ENCODE results near the gene IRX5.

The IRX5 gene

DNA sequence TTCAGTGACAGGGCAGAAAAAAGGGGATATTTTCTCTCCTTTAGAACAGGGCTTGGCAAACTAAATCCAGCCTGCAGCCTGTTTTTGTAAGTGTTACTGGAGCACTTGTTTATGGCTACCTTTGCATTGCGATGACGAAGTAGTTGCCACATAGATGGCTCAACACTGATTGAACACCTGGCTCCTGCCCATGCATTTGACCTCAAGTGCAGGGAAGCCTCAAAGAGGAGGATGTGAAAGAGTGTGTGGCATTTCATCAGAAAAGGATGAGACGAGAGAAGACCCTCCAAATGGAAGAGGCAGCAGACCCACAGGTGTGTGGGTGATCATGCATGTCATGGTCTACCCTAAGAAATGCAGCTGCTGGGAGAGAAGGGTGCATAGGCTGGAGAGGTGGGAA is 32.7 kb upstream of the IRX5 start:
- TF ChIP-seq, protein P1, sequence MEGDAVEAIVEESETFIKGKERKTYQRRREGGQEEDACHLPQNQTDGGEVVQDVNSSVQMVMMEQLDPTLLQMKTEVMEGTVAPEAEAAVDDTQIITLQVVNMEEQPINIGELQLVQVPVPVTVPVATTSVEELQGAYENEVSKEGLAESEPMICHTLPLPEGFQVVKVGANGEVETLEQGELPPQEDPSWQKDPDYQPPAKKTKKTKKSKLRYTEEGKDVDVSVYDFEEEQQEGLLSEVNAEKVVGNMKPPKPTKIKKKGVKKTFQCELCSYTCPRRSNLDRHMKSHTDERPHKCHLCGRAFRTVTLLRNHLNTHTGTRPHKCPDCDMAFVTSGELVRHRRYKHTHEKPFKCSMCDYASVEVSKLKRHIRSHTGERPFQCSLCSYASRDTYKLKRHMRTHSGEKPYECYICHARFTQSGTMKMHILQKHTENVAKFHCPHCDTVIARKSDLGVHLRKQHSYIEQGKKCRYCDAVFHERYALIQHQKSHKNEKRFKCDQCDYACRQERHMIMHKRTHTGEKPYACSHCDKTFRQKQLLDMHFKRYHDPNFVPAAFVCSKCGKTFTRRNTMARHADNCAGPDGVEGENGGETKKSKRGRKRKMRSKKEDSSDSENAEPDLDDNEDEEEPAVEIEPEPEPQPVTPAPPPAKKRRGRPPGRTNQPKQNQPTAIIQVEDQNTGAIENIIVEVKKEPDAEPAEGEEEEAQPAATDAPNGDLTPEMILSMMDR (IDR thresholded peaks at IDR 0.05; ENCODE audit: extremely low read depth, missing control alignments): no peak
- no peak for DNase-seq (ENCODE audit: low spot score)

DNA sequence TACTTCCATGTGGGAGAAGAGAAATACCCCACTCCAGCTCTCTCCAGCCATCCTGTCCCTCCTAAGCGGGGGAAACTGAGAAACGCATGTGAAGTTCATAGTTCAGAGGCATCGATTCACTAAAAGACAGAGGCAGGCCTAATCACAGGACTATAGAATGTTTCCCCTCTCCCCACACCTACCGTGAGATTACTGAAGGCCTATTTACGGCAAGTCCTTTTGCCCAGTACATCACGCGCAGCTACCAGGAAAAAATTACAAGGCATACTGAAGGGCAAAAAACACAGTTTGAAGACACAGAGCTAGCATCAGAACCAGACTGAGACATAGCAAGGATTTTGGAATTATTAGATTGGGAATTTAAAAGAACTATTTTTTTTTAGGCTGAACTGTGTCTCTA is 29.1 kb upstream of the IRX5 start:
- TF ChIP-seq, protein P1 (IDR thresholded peaks at IDR 0.05; ENCODE audit: extremely low read depth, missing control alignments): no peak
- DNase-seq (ENCODE audit: low spot score): no peak

DNA sequence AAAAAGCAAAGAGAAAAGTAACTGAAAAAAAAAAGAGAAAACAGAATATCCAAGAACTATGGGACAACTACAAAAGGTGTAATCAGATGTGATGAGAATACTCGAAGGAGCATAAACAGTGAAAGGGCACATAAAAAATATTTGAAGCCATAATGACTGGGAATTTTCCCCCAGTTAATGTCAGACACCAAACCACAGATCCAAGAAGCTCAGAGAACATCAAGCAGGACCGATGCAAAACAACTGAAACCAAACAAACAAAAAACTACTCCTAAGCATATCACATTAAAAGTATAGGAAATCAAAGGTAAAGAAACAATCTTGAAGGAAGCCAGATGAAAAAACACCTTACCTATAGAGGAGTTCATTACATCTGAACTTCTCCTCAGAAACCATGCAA is 27.6 kb upstream of the IRX5 start:
- DNase-seq (ENCODE audit: low spot score): no peak
- TF ChIP-seq, protein P1 (IDR thresholded peaks at IDR 0.05; ENCODE audit: extremely low read depth, missing control alignments): no peak

DNA sequence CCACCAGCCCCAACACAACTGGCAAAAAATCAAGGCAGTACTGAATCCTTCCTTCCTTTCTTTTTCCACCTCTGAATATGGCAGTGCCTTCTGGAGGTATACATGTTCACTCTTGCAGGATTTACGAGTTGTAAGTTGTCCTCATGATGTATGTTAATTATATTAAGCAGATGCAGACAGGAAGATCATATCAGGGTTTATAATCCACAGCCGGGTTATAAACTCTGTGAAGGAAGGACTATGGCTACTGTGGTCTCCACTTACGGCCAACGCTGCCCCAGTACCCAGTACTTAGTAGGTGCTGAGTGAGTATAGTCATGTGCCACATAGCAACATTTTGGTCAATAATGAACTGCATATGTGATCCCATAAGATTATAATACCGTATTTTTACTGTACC is 19.6 kb upstream of the IRX5 start:
- DNase-seq (ENCODE audit: low spot score): no peak
- TF ChIP-seq, protein P1 (IDR thresholded peaks at IDR 0.05; ENCODE audit: extremely low read depth, missing control alignments): no peak

DNA sequence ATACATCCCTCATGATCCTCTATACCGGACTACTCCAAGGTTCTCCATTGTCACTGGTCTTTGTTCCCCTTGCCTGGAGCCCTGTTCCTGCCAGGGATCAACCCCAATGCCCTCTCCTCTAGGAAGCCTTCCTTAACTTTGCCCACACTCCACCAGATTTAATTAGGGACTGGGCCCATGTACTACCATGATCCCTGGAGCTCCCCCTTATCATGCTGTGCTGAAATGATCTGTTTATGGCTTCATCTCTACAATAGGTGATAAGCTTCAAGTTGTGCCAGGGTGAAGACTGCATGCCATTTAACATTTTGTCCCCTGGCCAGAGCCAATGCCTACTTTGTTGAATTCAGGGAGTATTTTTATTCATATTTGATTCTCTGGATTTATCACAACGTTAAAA is 17.9 kb upstream of the IRX5 start:
- no peak for DNase-seq (ENCODE audit: low spot score)
- TF ChIP-seq, protein P1 (IDR thresholded peaks at IDR 0.05; ENCODE audit: extremely low read depth, missing control alignments): no peak

DNA sequence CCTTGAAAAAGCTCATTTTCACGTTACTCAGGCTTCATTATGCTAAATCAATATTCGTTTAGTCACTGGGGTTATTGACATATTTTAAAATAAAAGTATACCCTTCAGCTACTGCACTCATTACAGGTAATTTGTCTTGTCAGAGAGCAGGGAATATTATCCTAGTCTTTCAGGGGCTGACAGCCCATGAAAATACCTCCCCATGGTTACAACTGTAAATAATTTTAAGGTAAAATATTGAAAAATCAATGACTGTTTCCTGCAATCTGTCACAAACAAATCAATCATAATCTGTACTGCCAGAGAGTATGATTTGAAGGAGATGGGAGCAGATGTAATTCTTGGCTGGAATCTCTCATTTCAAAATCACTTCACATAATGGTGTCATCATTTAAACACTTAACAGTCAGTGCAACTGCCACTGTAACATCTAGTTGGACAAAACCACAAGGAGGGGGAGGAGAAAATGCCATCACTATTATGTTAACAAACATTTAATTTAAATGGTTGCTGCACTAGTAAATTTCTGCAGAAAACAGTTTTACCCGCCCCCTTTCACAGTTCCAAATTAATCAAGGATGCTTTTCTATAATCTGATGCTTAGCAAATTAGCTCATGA is 9.3 kb upstream of the IRX5 start:
- no peak for DNase-seq (ENCODE audit: low spot score)
- TF ChIP-seq, protein P1 (IDR thresholded peaks at IDR 0.05; ENCODE audit: extremely low read depth, missing control alignments): no peak

DNA sequence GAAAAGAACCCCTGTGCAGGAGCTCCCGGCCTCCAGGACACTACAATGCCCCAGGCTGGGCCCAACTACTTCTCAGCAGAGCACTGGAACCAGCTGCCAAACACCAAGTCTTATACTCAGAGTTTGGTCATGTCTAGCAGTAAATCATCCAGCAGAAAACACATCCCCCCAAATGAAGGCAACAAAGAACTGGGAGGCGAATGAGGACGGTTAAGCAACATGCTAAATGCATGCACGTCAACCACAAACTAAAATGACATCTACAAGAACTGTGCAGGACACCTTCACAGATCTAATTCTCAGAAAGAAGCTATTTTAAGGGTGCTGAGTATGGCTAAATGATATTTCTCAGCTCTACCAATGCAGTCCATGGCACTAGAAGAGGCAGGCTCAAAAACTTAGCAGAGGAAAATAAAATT is 7.6 kb upstream of the IRX5 start:
- TF ChIP-seq, protein P1 (IDR thresholded peaks at IDR 0.05; ENCODE audit: extremely low read depth, missing control alignments): no peak
- DNase-seq (ENCODE audit: low spot score): no peak

All from GM20000 (cell line).